Measurements from ENCODE around the gene NXNL2.

Gene NXNL2

DNA sequence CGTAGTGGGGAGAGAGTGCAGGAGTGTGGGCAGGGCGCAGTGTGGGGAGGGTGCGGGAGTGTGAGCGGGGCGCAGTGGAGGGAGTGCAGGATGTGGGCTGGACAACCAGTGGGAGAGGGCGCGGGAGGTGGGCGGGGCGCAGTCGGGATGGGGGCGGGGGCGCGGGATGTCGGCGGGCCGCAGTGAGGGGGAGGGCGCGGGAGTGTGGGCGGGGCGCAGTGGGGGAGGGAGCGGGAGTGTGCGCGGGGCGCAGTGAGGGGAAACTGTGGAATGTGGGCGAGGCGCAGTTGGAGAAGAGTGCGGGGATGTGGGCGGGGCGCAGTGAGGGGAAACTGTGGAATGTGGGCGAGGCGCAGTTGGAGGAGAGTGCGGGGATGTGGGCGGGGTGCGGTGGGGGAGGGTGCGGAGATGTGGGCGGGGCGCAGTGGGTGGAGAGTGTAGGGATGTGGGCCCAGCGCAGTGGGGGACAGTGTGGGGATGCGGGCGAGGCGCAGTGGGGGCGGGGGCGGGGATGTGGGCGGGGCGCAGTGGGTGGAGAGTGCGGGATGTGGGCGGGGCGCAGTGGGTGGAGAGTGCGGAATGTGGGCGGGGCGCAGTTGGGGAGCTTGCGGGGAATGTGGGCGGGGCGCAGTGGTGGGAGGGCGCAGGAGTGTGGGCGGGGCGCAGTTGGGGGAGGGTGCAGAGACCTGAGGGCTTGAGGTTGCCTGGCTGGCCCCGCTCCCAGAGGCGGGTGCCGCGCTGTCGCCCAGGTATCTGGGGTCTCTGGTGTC is at the start of gene NXNL2:
Gene NXNL2 (plus strand): TSS at position 723 of the 770 bp plus-strand sequence. CDS start 257 bp downstream, outside the sequence.
- DNase-seq (ENCODE audit: low spot score), result no peak

DNA sequence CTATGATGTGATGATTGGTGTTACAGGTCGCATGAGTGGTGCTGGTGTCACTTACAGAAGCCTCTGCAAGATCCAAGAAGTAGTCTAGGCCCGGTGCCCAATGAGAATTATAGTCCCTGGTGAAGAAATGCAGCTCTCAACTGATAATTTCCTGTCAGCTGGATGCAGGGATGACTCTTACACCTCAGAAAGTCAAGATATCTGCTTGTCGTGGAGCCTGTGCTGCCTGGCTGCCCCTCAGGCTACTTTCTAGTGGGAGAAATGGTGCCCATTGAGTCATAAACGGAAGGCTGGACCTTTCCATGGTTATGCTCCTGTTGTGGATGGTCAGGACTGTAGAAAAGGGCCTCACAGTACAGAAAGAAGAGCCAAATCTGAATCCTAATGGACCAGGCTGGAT is 46.8 kb upstream of the NXNL2 start:
- no peak for DNase-seq (ENCODE audit: low spot score)

DNA sequence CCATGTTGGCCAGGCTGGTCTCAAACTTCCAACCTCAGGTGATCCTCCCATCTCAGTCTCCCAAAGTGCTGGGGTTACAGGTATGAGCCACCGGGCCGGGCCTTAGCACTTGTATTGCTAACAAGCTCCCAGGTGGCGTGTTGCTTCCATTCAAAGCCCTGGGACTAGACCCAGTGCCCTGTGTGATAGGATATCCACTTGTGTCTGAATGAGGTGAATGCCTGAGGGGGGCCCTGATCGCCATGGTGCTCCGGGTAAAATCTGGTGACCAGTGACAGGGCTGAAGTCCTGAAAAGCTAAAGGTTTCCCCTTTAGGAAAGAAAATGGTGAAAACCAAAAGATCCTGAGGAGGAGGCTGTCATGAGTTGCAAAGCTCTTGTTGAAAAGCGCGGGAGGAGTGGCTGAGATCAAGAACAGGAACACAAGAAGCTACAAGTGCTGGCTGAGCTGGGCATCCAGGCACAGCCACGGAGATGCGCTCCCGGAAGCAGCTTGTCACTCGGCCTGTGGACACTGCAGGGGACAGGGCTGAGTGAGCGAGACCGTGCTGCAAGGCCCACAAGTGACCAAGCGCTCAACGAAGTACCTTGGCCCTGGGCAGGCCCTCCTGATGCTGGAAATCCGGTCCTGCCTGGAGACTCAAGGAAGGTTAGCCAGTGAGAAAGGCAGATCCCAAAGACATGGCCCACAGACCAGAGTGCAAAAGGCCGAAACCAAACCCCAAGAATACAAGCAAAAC is 39.8 kb upstream of the NXNL2 start:
- DNase-seq (ENCODE audit: low spot score), result no peak

DNA sequence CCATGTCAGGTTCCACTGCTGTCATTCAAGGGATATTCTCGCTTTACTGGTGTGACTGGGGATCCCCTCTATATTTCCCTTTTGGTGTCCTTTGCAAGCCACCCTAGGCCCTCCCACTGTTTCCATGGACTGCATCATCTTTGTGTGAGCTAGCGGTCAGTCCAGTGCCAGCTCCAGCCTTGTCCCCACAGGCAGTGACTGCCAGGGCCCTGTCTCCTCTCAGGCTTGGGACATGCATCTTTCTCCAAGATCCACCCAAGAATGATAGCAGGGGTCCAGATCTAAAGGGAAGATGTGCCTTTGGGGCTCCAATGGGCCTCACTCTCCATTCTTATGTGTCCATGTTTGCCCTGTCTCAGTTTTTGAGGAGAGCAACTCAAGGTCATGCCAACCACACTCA is 37.8 kb upstream of the NXNL2 start:
- no peak for DNase-seq (ENCODE audit: low spot score)

DNA sequence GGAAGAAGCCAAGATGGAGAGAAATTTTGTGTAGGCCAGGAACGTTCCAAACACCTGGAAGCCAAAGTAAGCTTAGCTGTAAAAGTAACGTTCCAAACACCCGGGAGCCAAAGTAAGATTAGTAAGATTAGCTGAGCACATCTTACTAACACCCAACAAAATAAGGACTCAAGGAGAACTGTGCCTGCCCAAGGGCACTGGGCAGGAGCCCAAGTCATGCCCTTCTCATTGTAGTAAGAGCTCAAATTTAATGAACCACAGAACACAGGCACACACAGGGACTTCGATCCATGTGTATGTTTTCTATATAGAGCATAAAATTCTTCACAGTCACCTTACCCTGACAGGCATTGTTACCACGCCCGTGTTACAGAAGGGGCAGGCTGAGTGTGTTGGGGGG is 36.1 kb upstream of the NXNL2 start:
- DNase-seq (ENCODE audit: low spot score), result no peak

DNA sequence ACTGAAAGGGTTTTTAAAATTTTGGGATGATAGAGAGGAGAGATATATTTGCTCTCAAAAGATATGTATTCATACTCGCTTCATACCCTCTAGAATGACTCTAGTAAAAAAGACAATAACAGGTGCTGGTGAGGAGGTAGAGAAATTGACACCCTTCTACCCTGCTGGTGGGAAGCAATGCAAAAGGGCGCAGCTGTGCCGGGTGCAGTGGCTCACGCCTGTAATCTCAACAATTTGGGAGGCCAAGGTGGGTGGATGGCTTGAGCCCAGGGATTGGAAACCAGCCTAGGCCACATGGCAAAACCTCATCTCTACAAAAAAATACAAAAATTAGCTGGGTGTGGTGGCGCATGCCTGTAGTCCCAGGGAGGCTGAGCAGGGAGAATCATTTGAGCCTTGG is 33.9 kb upstream of the NXNL2 start:
- no peak for DNase-seq (ENCODE audit: low spot score)

DNA sequence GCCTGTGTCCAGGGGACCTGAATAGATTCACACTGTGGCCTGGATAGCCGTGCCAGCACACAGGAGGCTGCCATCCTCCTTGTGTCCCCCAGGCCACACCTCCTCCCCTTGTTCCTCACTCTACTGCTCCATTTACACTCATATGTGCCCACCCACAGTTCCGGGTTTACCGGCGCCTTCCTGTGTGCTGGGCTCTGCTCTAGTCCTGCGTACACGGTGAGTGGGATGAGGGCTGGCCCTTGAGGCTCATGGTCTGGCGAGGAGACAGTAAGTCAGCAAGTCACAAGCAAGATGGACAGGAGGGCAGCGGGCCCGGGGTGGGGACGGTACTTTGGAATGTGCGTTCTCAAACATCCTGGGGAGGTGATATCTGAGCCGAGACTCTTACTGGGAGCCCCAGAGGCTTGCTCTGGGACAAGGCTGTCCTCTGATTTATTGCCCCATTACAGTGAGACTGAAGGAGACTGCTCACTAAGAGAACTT is 32.4 kb upstream of the NXNL2 start:
- no peak for DNase-seq (ENCODE audit: low spot score)

DNA sequence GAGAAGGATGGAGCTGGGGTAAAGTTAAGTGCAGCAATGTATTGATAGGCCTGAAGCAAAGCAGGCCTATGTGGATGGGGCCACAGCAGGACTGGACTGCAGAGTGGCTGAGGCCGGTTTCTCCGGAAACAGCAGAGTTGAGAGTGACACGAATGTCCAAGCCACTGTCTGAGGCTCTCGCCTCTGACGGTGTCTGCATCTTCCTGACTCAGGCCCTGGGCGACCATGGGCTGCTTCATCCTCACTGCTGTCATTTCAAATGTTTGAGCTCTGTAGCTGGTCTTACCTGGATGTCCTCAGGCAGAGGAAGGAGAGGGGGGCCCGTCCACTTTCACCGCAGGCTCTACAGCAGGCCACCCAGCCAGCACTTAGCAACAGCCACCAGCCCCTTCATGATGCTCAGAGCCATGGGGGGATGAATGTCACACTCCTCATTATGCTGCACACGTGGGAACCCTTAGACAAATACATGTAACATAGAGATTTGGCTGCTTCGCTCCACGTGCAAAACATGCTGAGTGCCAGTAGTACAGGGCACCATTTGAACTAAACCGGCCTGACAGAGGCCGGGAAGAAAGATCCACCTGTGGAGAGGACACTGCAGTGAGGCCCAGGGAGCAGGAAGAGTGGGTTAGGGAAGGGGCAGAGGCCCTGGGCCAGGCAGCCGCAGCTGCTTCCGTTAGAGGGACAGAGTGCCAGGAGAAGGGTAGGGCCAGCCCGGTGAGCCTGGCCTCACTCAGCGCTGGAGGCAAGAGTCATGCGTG is 31.7 kb upstream of the NXNL2 start:
- no peak for DNase-seq (ENCODE audit: low spot score)

DNA sequence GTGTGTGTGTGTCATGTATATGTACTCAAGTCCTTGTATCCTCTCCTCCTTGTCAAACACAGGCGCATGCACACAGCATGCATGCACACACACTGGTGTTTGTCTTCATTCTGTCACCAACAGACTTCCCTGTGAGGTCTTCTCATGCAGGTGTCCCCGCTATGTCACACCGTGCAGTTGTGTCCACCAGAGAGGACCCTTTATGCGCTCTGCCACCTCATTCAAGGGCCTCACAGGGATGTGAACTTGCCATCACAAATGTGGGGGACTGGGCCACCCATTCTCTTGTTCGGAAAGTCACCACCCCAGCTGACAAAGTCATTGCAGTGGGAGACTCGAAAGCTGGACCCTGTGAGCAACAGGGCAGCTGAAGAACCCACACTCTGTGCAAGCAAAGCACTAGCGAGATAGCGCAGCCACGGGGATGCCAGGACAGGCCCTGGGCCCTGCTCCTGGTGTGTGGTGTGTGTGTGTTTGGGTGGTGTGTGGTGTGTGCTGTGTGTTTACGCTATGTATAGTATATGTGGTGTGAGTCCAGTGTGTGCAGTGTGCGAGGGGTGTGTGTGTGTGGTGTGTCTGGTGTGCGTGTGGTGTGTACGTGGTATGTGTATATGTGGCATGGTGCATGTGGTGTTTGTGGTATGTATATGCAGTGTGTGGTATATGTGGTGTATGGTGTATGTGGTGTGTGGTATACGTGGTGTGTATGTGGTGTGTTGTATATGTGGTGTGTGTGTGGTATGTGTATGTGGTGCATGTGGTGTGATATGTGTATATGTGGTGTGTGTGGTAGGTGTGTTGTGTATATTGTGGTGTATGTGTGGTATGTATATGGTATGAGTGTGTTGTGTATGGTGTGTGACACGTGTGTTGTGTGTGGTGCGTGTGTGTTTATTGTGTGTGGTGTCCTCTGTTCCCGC is 30.9 kb upstream of the NXNL2 start:
- no peak for DNase-seq (ENCODE audit: low spot score)

DNA sequence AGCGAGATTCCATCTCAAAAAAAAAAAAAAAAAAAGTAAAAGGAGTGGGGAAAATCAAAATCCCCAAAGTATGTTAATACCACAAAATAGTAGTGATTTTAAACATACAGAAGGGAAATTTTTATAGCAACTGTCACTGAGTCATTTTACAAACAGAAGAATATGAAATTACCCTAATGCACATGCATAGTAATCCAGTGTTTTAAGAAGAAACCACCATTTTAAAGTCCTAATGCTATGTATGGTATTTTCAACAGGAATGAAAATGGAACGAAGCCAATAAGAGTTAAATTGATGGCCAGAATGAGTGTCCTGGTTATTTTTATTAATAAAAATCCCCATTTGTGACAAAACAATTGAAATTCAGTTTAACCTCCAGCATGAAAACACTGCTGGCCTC is 26.7 kb upstream of the NXNL2 start:
- no peak for DNase-seq (ENCODE audit: low spot score)

DNA sequence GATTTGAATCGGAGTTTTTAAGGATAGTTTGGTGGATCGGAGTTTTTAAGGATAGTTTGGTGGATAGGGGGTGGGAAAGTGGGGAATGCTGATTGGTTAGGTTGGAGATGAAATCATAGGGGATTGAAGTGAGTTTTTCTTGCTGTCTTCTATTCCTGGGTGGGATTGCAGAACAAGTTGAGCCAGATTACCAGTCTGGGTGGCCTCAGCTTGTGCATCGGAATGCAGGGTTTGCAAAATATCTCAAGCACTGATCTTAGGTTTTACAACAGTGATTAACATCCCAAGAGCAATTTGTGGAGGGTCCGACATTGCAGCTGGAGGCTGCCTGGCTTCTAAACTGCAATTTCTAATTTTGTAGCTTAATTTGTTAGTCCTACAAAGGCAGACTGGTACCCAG is 23.1 kb upstream of the NXNL2 start:
- no peak for DNase-seq (ENCODE audit: low spot score)

DNA sequence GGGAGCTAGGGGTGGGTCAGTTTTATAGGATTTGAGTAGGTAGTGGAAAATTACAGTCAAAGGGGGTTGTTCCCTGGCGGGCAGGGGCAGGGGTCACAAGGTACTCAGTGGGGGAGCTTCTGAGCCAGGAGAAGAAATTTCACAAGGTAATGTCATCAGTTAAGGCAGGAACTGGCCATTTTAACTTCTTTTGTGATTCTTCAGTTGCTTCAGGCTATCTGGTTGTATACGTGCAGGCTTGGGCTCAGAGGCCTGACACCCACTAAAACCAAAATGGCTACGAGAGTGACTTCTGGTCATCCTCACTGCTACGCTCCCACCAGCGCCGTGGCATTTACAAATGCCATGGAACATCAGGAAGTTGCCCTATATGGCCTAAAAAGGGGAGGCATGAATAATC is 20.7 kb upstream of the NXNL2 start:
- no peak for DNase-seq (ENCODE audit: low spot score)

DNA sequence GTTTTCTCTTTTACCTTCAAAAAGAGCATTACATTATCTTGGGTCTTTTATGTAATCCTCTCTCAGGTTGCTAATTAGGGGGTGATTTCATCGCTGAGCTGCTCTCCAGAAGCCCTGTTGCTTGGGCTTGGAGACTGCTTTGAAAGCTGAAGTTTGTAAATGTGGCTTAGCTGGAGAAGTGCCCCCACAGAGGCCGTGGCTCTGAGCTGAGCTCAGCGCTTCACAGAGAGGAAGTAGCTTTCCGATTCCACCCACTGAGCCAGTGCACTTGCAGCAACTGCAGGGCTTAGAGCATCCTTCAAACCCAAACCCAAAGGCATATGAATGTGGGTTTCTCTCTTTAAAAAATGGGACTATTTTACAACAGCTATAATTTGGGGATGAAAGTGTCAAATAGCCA is 13.7 kb upstream of the NXNL2 start:
- no peak for DNase-seq (ENCODE audit: low spot score)

DNA sequence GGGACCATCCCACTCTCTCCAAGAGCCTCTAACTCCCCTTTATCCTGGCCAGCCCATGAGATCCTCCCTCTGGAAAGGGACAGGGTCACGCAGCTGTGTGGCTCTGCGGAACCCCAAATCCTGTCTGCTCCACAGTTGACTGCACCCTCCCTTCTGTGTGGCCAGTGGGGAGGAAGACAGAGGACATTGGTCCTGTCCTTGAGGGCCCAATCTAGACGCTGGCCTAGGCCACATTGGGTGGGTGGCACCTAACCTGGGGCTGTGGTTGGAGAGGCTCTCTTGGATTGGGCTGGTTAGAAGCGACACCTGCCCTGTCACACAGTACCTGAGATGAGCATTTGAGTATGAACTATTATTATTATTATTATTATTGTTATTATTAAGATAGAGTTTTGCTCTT is 12.6 kb upstream of the NXNL2 start:
- DNase-seq (ENCODE audit: low spot score), result no peak

DNA sequence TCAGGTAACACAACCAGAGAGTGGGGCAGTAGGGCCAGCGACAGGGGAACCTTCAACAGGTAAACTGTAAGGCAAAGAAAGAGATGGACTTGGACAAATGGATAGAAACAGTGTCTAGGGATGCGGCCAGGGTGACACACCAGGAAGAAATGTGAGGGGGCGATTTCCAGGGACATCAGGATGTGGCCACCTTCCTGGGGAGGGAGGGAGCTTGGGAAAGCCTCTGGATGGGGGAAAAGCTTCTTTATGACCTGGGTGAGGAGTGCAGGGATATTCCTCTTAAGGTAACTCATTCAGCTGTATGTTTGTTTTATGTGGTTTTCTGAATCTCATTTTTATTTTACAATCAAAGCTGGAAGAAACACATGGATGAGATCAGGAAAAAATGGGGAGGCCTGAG is 11.9 kb upstream of the NXNL2 start:
- no peak for DNase-seq (ENCODE audit: low spot score)

DNA sequence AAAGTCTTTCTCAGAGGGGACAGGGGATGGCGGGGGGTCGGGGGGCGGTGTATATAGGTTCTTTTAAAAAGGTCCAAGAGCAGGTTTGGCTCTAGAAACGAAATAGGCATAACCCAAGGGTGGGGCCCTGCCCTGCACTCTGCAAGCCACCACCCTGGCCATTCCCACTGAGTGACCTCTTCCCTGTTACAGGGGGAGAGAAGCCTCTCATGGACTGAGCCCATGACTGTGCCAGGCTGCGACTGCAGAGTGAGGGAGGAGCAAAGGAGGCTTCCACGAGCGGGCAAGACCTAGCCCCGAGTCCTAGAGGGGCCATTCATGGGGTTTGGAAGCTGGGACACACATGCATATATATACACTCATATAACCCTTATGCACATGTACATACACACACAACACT is 10.1 kb upstream of the NXNL2 start:
- DNase-seq (ENCODE audit: low spot score), result no peak

DNA sequence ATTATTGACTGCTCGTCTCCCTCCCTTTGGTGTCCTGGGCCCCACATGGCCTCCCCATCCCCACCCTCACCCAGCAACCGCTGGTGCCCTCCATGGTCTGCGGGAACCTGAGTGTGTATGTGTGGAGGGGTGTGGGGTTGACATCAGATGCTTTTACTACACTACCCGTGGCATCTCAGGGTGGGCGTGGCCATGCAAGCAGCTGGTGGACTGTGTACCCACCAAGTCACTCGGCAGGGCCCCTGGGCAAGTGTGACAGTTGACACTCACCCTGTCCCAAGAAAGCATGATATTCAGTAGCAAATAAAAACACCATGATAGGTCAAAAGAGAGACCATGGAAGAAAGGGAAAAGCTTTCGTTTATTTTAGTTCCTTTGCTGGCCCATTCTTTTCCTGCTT is 7.4 kb upstream of the NXNL2 start:
- DNase-seq (ENCODE audit: low spot score), result no peak

DNA sequence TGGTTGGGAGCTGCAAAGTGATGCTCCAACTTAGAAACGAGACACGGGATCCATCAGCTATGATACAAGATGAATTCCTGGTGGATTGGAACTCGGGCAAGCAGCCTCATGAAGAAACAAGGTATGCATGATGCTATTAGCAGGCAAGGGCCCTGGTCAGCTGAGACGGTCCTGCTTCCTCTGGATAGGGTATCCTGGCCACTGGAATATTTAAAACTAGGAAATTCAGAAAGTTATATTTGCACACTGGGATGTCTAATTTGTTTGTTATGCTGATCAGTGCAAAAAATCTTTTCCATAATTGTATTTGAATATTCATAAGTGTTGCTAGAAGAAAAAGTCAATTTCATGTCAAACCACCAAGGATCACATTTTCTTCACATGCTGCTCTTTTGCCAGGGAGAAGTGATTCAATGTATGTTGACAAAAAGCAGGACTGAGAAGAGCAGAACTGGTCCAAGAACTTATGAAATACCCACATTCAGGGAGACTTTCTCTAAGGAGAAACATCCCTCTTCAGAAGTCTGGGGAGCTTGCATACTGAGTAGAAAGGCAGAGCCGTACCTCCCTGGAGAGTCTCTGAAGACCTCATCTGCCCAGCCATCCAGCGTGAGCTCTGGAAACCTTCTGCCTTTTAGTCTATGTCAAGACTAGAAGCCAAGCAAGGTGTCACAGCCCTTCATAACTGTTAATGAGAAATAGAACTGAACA is 6.7 kb upstream of the NXNL2 start:
- DNase-seq (ENCODE audit: low spot score), result no peak

DNA sequence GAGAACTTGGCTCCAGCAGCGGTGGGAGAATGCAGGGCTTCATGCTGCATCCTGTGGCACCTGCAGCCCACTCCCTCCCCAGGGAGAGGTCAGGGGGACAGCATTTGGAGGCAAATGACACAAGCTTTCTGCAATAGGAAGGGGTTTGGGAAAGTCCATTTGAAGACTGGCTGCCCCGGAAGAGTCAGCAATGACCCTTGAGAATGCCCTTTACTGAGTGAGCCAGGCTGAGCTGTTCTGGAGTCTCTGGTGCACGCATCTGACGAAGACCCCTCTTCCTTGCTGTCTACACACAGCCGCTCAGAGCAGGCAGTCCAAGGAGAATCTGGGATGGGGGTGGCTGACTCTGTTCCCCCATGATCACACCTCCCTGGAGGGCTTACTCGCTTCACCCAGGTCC is 5.5 kb upstream of the NXNL2 start:
- DNase-seq (ENCODE audit: low spot score), result no peak

DNA sequence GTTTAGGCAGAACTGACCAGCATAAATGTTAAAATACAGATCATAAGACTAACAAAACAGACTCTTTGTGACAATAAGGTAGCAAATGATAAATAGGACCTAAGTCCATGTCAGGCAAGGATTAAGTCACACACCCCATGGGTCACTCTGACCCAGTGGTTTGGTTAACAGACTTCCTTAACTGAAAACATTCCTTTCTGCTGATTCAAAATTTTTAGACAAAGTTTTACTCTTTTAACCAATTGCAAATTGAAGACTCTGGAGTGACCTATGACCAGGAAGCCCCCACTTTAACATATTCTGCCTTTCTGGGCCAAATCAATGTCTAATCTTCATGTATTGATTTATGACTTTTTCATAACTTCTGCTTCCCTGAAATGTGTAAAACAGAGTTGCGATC is 4.9 kb upstream of the NXNL2 start:
- DNase-seq (ENCODE audit: low spot score), result no peak

Data from globus pallidus (tissue), 1 donor.